RWPE2 (cell line): ENCODE measurements around the gene P2RY8.
A peak's percentile ranks its signal among the peaks of the same experiment; 100 is the strongest.
"Not testable (repeated sequence)": the region's sequence is repeated elsewhere in the genome, so short reads cannot be mapped to it uniquely, and the experiment has no call there.

ENCODE experiments used
- ATAC-seq: fragments of 200-7000 bp; cut with Tn5 transposase; 3 replicates; pipeline ENCODE4 v1.9.1; 2021; ENCODE audit warnings: low read depth
- DNase-seq: peaks from one replicate; pipeline ENCODE4 v3.0.0-alpha.2; 2020; ENCODE audit warnings: low spot score
- H3K27ac ChIP-seq: fragments of 450-650 bp; 2 replicates; pipeline ENCODE4 v1.5.1; 2017; ENCODE audit warnings: mild to moderate bottlenecking; ENCODE audit not compliant: poor library complexity, severe bottlenecking
- H3K27me3 ChIP-seq: fragments of 250-450 bp; sonication (Bioruptor Pico); 2 replicates; pipeline ENCODE4 v1.5.1; 2021; ENCODE audit warnings: mild to moderate bottlenecking, moderate library complexity; ENCODE audit not compliant: insufficient read depth, poor library complexity, severe bottlenecking
- H3K36me3 ChIP-seq: fragments of 250-450 bp; sonication (Bioruptor Pico); 2 replicates; pipeline ENCODE4 v1.5.1; 2020; ENCODE audit warnings: low read depth, mild to moderate bottlenecking, moderate library complexity
- H3K4me1 ChIP-seq: fragments of 250-450 bp; sonication (Bioruptor Pico); 2 replicates; pipeline ENCODE4 v1.5.1; 2021; ENCODE audit warnings: mild to moderate bottlenecking, moderate library complexity; ENCODE audit not compliant: insufficient read depth, poor library complexity, severe bottlenecking
- H3K4me3 ChIP-seq: fragments of 250-450 bp; sonication (Bioruptor Pico); 2 replicates; pipeline ENCODE4 v1.5.1; 2021; ENCODE audit warnings: mild to moderate bottlenecking, moderate library complexity; ENCODE audit not compliant: severe bottlenecking
- H3K9me3 ChIP-seq: fragments of 250-450 bp; sonication (Bioruptor Pico); 2 replicates; pipeline ENCODE4 v1.5.1; 2021; ENCODE audit warnings: mild to moderate bottlenecking, moderate library complexity; ENCODE audit not compliant: severe bottlenecking
- TF ChIP-seq, protein P1 (sequence below): fragments of 450-650 bp; IDR thresholded peaks from one replicate; pipeline ENCODE4 v1.5.1; 2017; ENCODE audit warnings: mild to moderate bottlenecking, moderate library complexity; ENCODE audit not compliant: poor library complexity, severe bottlenecking

Gene P2RY8

GRCh38 chrX:1578511-1579173 is 41.7 kb upstream of the P2RY8 start:
- Histone ChIP-seq H3K9me3 (no peaks in the 10 kb centered on the region), H3K27ac (no peak overlapping the region), H3K4me1 (peaks cover 3% of the 10 kb centered on the region), H3K4me3 (no peak overlapping the region), H3K36me3 (no peaks in the 10 kb centered on the region), H3K27me3 (no peaks in the 10 kb centered on the region)
- TF ChIP-seq, protein P1, sequence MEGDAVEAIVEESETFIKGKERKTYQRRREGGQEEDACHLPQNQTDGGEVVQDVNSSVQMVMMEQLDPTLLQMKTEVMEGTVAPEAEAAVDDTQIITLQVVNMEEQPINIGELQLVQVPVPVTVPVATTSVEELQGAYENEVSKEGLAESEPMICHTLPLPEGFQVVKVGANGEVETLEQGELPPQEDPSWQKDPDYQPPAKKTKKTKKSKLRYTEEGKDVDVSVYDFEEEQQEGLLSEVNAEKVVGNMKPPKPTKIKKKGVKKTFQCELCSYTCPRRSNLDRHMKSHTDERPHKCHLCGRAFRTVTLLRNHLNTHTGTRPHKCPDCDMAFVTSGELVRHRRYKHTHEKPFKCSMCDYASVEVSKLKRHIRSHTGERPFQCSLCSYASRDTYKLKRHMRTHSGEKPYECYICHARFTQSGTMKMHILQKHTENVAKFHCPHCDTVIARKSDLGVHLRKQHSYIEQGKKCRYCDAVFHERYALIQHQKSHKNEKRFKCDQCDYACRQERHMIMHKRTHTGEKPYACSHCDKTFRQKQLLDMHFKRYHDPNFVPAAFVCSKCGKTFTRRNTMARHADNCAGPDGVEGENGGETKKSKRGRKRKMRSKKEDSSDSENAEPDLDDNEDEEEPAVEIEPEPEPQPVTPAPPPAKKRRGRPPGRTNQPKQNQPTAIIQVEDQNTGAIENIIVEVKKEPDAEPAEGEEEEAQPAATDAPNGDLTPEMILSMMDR, result no peak
- DNase-seq (no peak), ATAC-seq (no peak)

GRCh38 chrX:1577845-1578244 is 40.9 kb upstream of the P2RY8 start:
- TF ChIP-seq, protein P1, result no peak
- no peak overlapping the region for H3K4me3 ChIP-seq
- H3K9me3 ChIP-seq, result no peaks in the 10 kb centered on the region
- H3K27ac ChIP-seq, result no peak overlapping the region
- no peaks in the 10 kb centered on the region for H3K27me3 ChIP-seq
- no peaks in the 10 kb centered on the region for H3K36me3 ChIP-seq
- ATAC-seq (no peak), DNase-seq (no peak)
- peaks cover 3% of the 10 kb centered on the region for H3K4me1 ChIP-seq

DNA sequence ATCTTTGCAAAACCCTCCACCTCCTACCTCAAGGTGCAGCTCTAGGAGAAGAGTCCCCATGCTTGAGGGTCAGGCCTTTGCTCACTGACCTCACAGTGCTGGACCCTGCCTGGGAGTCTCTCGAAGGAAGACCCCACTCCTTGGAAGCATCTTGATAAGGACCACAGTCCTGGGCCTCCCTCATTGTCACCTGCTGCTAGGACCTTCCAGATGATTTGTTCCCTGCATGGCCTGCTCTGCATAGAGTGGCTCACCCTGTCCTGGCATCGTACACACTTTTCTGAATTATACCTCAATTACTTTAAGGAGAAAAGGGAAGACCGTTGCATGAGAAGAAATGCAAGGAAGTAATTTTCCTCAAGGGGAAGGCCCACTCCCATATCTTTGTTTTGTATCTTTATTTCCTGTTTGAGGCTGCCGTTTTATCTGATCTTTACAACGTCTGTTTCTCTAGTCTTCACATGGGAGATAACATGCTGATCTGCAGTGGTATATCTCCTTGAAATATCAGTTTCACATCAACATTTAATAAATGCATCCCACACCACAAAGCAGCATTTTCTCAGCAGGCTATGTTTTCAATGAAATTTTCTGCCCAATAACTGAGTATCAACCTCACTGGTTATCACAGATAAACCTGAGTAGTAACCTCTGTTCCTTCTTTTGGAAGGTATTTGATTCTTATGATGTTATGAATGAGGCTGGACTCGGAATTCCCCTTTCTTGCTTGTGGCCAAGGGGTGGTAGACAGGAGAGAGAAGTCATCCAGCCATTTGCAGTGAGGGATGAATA is 39.4 kb upstream of the P2RY8 start:
- TF ChIP-seq, protein P1, result no peak
- no peaks in the 10 kb centered on the region for H3K27me3 ChIP-seq
- H3K36me3 ChIP-seq, result no peaks in the 10 kb centered on the region
- H3K9me3 ChIP-seq, result no peaks in the 10 kb centered on the region
- no peak for ATAC-seq
- no peak overlapping the region for H3K4me3 ChIP-seq
- no peak overlapping the region for H3K27ac ChIP-seq
- peak; percentile 33 for DNase-seq
- no peaks in the 10 kb centered on the region for H3K4me1 ChIP-seq

DNA sequence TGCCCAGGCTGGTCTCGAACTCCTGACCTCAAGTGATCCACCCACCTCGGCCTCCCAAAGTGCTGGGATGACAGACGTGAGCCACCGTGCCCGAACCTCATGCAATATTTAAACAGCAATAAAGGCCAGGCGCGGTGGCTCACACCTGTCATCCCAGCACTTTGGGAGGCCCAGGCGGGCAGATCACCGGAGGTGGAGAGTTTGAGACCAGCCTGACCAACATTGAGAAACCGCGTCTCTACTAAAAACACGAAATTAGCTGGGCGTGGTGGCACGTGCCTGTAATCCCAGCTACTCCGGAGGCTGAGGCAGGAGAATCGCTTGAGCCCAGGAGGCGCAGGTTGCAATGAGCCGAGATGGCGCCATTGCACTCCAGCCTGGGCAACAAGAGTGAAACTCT is 37.2 kb upstream of the P2RY8 start:
- H3K4me3 ChIP-seq, H3K27me3 ChIP-seq, H3K27ac ChIP-seq, H3K4me1 ChIP-seq, H3K36me3 ChIP-seq, H3K9me3 ChIP-seq, ATAC-seq: not testable (repeated sequence)
- peak; percentile 37 for DNase-seq

DNA sequence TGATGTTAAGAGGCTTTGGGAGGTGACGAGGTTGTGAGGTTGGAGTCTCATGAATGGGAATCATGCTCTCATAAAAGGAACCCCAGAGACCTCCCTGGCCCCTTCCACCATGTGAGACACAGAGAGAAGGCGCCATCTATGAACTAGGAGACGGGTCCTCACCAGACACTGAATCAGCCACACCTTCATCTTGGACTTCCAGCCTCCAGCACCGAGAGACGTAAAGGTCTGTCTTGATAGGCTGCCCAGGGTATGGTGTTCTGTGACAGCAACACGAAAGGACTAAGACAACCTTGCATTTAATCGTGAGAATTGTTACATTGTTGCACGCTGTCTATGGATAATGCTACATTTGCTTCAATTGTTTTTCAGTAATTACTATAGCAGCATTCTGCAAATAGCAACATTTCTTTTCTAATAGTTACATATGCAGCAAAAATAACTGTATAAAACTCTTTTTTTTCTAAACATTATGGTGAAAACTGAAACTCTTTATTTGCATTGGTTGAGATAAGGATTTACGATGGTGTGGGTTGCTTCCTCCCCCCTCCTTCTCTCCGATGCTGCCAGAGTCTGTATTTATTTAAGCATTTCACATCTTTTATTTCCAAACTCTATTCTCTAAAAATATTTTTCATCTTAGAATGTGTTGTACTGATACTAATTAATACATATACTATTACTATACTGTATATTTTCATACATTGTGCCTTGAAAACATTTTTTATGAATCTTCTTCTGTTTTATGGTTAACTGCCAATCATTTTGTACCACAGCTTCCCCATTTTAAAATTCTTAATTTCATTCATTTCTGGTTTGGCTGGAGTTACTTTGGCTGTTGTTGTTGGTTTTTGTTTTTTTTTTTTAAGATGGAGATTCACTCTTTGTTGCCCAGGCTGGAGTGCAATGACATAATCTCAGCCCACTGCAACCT is 28.0 kb upstream of the P2RY8 start:
- Histone ChIP-seq H3K4me3 (no peak overlapping the region), H3K27me3 (peaks cover 4% of the 10 kb centered on the region), H3K27ac (no peak overlapping the region), H3K36me3 (no peaks in the 10 kb centered on the region), H3K4me1 (no peaks in the 10 kb centered on the region), H3K9me3 (peaks cover 9% of the 10 kb centered on the region)
- TF ChIP-seq, protein P1, result no peak
- DNase-seq, result peak; percentile 17
- ATAC-seq, result no peak

DNA sequence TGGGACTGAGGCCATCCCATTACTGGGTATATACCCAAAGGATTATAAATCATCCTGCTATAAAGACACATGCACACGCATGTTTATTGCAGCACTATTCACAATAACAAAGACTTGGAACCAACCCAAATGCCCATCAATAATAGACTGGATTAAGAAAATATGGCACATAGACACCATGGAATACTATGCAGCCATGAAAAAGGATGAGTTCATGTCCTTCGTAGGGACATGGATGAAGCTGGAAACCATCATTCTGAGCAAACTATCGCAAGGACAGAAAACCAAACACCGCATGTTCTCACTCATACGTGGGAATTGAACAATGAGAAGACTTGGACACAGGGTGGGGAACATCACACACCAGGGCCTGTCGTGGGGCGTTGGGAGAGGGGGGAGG is 27.1 kb upstream of the P2RY8 start:
- H3K9me3 ChIP-seq, H3K4me3 ChIP-seq, H3K27ac ChIP-seq, H3K27me3 ChIP-seq, ATAC-seq, H3K36me3 ChIP-seq, DNase-seq, H3K4me1 ChIP-seq: not testable (repeated sequence)
